Fibroblast of skin of back (primary cell): ENCODE data around the gene PRR36.

Experiments
- DNase-seq: peaks from one replicate; pipeline ENCODE4 v3.0.0-alpha.2; 2013

PRR36 gene

DNA sequence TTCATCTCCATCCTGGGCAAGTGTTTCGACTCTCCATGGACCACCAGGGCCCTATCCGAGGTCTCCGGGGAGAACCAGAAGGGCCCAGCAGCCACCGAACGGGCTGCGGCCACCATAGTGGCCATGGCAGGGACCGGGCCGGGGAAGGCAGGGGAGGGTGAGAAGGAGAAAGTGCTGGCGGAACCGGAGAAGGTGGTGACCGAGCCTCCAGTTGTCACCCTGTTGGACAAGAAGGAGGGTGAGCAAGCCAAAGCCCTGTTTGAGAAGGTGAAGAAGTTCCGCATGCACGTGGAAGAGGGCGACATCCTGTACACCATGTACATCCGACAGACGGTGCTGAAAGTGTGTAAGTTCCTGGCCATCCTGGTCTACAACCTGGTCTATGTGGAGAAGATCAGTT, 24.8 kb upstream of the PRR36 start:
- no peak for DNase-seq

DNA sequence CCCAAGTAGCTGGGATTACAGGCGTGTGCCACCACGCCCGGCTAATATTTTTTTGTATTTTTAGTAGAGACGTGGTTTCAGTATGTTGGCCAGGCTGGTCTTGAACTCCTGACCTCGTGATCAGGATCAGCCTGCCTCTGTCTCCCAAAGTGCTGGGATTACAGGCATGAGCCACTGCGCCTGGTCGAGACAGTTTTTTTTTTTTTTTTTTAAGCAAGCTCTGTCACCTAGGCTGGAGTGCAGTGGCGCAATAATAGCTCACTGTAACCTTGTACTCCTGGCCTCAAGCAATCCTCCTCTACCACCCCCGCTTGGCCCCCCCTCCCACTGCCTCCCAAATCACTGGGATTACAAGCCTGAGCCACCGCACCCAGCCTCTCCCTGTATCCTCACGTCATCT, 23.1 kb upstream of the PRR36 start:
- no peak for DNase-seq

- no peak for DNase-seq
These were observed 21.4 kb upstream of the PRR36 start for GRCh38 chr19:7895565-7895964.

- no peak for DNase-seq
These were observed 20.6 kb upstream of the PRR36 start for GRCh38 chr19:7894612-7895309.

GRCh38 chr19:7893362-7894101, 19.3 kb upstream of the PRR36 start:
- DNase-seq, result peak; percentile 50

GRCh38 chr19:7888826-7889217, 14.6 kb upstream of the PRR36 start:
- DNase-seq, result no peak

DNA sequence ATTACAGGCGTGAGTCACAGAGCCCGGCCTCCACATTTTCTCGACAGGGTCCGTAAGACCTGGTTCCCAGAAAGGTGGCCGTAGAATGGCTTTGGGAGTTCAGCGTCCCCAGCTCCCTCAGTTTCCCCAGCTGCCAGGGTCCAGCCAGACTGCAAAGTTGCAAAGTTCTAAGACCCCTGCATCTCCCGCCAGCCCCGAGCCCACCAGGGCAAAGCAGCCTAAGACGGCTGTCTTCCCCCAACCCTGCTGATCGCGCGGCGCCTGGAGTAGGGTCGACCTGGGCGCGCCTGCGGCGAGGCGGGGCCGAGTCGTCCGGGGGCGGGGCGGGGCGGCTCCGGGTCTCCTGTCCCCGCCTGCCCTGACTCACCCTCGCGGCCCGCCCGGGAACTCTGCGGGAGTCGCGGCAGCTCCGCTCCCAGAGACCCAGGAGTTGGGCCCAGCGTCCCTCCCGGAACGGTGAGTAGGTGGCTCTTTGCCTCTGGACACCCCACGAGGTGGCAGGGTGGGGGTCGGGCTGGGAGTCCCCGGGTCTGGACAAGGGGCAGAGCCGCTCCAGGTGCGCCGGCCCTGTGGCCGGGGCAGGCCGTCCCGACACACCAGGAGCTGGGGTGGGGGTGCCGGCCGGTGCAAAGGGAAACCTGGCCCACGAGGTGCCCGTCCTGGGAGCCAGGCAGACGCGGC, 14.1 kb upstream of the PRR36 start, which contains the start of gene LRRC8E:
LRRC8E (plus strand) TSS at position 366 of the 681 bp plus-strand sequence. CDS start 7,094 bp downstream, outside the sequence.
- DNase-seq, result peak; percentile 85

DNA sequence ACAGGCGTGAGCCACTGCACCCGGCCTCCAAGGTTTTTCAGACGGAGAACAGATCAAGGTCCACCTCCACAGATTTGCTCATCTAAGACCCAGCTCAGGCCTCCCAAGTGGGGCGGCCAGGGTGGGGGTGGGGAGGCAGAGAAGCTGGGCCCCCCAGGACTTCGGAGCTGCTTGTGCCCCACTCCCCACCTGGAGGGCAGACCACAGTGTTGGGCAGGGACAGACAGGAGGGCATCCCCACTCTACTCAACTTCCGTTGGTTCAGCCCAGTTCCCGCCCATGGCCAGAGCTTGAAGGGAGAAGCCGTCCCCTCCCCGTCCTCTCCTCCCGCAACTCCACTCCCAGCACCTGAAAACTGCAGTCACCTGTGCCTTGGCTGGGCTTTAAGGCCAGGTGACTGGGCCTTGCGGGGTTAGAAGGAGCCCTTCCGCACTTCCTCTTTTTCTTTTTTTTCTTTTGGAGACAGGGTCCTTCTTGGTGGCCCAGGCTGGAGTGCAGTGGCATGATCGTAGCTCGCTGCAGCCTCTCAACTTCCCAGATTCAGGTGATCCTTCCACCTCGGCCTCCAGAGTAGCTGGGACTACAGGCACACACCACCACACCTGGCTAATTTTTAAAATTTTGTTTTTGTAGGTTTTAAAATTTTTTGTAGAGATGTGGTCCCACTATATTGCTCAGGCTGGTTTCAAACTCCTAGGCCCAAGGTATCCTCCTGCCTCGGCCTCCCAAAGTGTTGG, 13.4 kb upstream of the PRR36 start:
- DNase-seq, result no peak

GRCh38 chr19:7885818-7886217, 11.6 kb upstream of the PRR36 start:
- no peak for DNase-seq

DNA sequence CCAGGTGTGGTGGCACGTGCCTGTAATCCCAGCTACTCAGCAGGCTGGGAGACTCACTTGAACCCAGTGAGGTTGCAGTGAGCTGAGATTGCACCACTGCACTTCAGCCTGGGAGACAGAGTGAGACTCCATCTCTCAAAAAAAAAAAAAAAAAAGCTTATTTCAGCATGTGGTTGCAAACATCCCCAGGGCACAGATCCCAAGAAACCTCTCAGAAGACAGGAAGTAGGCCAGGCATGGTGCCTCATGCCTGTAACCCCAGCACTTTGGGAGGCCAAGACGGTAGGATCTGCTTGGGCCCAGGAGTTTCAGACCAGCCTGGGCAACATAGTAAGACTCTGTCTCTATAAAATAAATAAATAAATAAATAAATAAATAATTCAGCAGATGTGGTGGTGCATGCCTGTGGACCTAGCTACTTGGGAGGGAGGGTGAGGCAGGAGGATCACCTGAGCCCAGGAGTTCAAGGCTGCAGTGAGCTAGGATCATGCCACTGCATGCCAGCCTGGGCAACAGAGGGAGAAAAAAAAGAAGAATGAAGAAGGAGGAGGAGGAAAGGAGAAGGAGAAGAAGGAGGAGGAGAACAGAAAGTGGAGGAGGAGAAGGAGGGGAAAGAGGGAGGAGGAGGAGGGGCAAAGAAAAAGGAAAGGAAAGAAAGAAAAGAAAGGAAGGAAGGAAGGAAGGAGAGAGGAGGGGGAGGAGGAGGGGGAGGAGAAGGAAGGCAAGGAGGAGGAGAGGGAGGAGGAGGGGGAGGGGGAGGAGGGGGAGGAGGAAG, 9.8 kb upstream of the PRR36 start:
- DNase-seq, result peak; percentile 36

- no peak for DNase-seq
These were observed 8.9 kb upstream of the PRR36 start for GRCh38 chr19:7883105-7883504.

- no peak for DNase-seq
These were observed 7.7 kb upstream of the PRR36 start for GRCh38 chr19:7881910-7882309.

DNA sequence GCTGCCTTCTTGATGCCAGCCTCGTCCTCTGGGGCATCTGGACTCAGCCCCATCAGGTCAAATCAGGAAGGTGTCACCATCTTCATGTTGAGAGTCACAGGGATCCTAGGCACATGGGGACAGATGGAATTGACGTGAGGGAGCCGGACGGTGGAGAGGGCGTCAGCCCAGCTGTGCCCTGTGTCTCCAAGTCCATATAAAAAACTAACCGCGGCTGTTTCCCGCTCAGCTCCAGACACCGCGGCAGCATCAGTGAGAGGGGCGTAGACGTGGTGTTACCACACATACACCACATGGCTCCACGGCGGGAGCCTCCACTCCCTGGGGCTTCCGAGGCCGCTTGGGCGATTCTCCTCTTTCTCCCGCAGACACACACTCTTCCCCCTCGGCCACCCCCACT, 5.6 kb upstream of the PRR36 start:
- DNase-seq, result no peak

DNA sequence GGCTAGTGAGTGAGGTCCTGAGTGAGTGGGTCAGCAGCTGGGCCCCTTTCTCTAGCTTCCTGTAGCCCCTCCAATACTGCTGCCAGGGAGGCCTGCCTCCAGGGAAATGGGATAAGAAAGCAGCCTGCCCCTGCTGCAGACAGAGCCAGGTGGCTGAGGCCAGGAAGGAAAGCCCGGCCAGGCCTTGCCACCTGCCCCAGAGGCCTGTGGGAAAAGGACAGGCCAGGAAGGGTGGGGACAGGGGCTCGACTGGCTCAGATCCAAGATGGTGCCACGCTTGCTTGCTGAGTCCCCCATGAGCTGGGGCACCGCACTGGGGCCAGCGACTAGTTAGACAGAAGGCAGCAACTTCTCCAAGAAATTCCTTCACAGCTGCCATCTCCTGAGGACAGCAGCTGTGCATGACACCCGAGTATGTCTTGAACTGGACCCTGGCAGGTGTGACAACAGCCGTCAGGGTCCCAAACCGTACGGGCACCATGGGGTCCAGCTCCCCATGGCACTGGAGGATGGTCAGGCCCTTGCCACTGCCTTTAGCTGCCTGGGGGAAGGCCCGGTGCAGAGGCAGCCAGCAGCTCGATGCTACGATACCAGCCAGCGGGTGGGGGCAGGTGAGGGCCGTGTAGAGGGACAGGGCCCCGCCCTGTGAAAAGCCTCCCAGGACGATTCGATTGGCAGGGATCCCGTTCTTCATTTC, 5.1 kb upstream of the PRR36 start:
- no peak for DNase-seq

- peak; percentile 51 for DNase-seq
These were observed 3.2 kb upstream of the PRR36 start for GRCh38 chr19:7877249-7877836.

GRCh38 chr19:7874897-7875273, 695 bp upstream of the PRR36 start:
- DNase-seq, result no peak

GRCh38 chr19:7873304-7874075, 700 bp downstream of the PRR36 start:
- DNase-seq, result no peak

GRCh38 chr19:7872306-7873204, 1.6 kb downstream of the PRR36 start:
- DNase-seq, result no peak
